Large intestine (tissue), 3 donors: ENCODE results near the gene NFIB. TPM values are rescaled to one million over a fixed set of nuclear protein-coding genes. Genes with fewer than 3 reads are reported as not detected.

ENCODE experiments used
- DNase-seq, 2 donors: peaks; one replicate each; pipeline versions ENCODE4 v3.0.0 to v3.0.0-alpha.2; 2013
- H3K27ac ChIP-seq: one replicate; pipeline ENCODE4 v1.5.1; 2013; ENCODE audit warnings: low read length
- H3K27me3 ChIP-seq: 2 replicates; pipeline ENCODE4 v1.6.1; 2013; ENCODE audit warnings: low read length; ENCODE audit not compliant: control insufficient read depth, insufficient read depth
- H3K36me3 ChIP-seq: 2 replicates; pipeline ENCODE4 v1.6.1; 2013; ENCODE audit warnings: low read length; ENCODE audit not compliant: control insufficient read depth, insufficient read depth
- H3K4me1 ChIP-seq: one replicate; pipeline ENCODE4 v1.6.1; 2013; ENCODE audit warnings: low read length; ENCODE audit not compliant: control insufficient read depth, insufficient read depth
- H3K4me3 ChIP-seq: one replicate; pipeline ENCODE4 v1.5.1; 2013; ENCODE audit warnings: low read length
- H3K9me3 ChIP-seq: one replicate; pipeline ENCODE4 v1.6.1; 2013; ENCODE audit warnings: mild to moderate bottlenecking, low read depth, low read length, moderate library complexity; ENCODE audit not compliant: control insufficient read depth
- WGBS: methylation state at CpG from one replicate; pipeline ENCODE4 v1.1.5; 2013; ENCODE audit warnings: low lambda C conversion rate; ENCODE audit not compliant: insufficient coverage; 5-methylcytosine and 5-hydroxymethylcytosine counted together
- polyA plus RNA-seq: library from polyadenylated mRNA; unstranded; fragments of 120-200 nt; gene quantifications from one replicate; pipeline ENCODE4 v1.2.1, GENCODE V29; 2013

The NFIB gene
- polyA plus RNA-seq, 1 donor = 16.6 TPM

- H3K9me3 ChIP-seq = no peaks in the 10 kb centered on the region
- no peak overlapping the region for H3K27ac ChIP-seq
- no peak overlapping the region for H3K4me3 ChIP-seq
- WGBS = no CpG with 5 or more reads among the region's 1 CpG
- H3K27me3 ChIP-seq = no peaks in the 10 kb centered on the region
- H3K36me3 ChIP-seq = no peaks in the 10 kb centered on the region
- H3K4me1 ChIP-seq = no peaks in the 10 kb centered on the region
- no peak for DNase-seq
Measured at GRCh38 chr9:14155237-14155636, 158.7 kb downstream of the NFIB start.

GRCh38 chr9:14153310-14153720 is 160.6 kb downstream of the NFIB start:
- no peak overlapping the region for H3K4me3 ChIP-seq
- no peak overlapping the region for H3K27ac ChIP-seq
- no peaks in the 10 kb centered on the region for H3K9me3 ChIP-seq
- H3K27me3 ChIP-seq = no peaks in the 10 kb centered on the region
- DNase-seq = no peak
- no peaks in the 10 kb centered on the region for H3K36me3 ChIP-seq
- WGBS = no CpG with 5 or more reads among the region's 3 CpGs
- H3K4me1 ChIP-seq = no peaks in the 10 kb centered on the region

- H3K27me3 ChIP-seq = no peaks in the 10 kb centered on the region
- no peaks in the 10 kb centered on the region for H3K36me3 ChIP-seq
- no peaks in the 10 kb centered on the region for H3K9me3 ChIP-seq
- DNase-seq = no peak
- no peak overlapping the region for H3K27ac ChIP-seq
- 80% methylated on average over 2 of the region's 3 CpGs for WGBS
- no peak overlapping the region for H3K4me3 ChIP-seq
- no peaks in the 10 kb centered on the region for H3K4me1 ChIP-seq
Measured at GRCh38 chr9:14151451-14151850, 162.5 kb downstream of the NFIB start.

GRCh38 chr9:14148501-14149103 is 165.3 kb downstream of the NFIB start:
- Histone ChIP-seq H3K27me3 (no peaks in the 10 kb centered on the region), H3K36me3 (no peaks in the 10 kb centered on the region), H3K4me1 (no peaks in the 10 kb centered on the region), H3K9me3 (no peaks in the 10 kb centered on the region), H3K27ac (no peak overlapping the region), H3K4me3 (no peak overlapping the region)
- WGBS = 86% methylated on average over 1 of the region's 3 CpGs
- DNase-seq = no peak

GRCh38 chr9:14147738-14148137 is 166.2 kb downstream of the NFIB start:
- WGBS = no CpG with 5 or more reads among the region's 1 CpG
- Histone ChIP-seq H3K4me1 (no peaks in the 10 kb centered on the region), H3K36me3 (no peaks in the 10 kb centered on the region), H3K27ac (no peak overlapping the region), H3K9me3 (no peaks in the 10 kb centered on the region), H3K4me3 (no peak overlapping the region), H3K27me3 (no peaks in the 10 kb centered on the region)
- no peak for DNase-seq

- H3K4me1 ChIP-seq = no peaks in the 10 kb centered on the region
- WGBS = 100% methylated on average over 4 of the region's 8 CpGs
- no peak overlapping the region for H3K4me3 ChIP-seq
- no peaks in the 10 kb centered on the region for H3K9me3 ChIP-seq
- H3K27ac ChIP-seq = no peak overlapping the region
- no peak for DNase-seq
- H3K27me3 ChIP-seq = no peaks in the 10 kb centered on the region
- no peaks in the 10 kb centered on the region for H3K36me3 ChIP-seq
Measured at GRCh38 chr9:14146201-14146874, 167.6 kb downstream of the NFIB start.

GRCh38 chr9:14144215-14144614 is 169.7 kb downstream of the NFIB start:
- Histone ChIP-seq H3K36me3 (no peaks in the 10 kb centered on the region), H3K4me3 (no peak overlapping the region), H3K9me3 (no peaks in the 10 kb centered on the region), H3K27me3 (peaks cover 3% of the 10 kb centered on the region), H3K27ac (no peak overlapping the region), H3K4me1 (no peaks in the 10 kb centered on the region)
- DNase-seq = no peak
- no CpG with 5 or more reads among the region's 3 CpGs for WGBS

- Histone ChIP-seq H3K27ac (no peak overlapping the region), H3K4me3 (no peak overlapping the region), H3K36me3 (no peaks in the 10 kb centered on the region), H3K27me3 (peaks cover 3% of the 10 kb centered on the region), H3K4me1 (no peaks in the 10 kb centered on the region), H3K9me3 (no peaks in the 10 kb centered on the region)
- WGBS = no CpG with 5 or more reads among the region's 2 CpGs
- DNase-seq = no peak
Measured at GRCh38 chr9:14141699-14142098, 172.2 kb downstream of the NFIB start.

GRCh38 chr9:14140096-14140697 is 173.7 kb downstream of the NFIB start:
- Histone ChIP-seq H3K27ac (no peak overlapping the region), H3K36me3 (no peaks in the 10 kb centered on the region), H3K4me1 (no peaks in the 10 kb centered on the region), H3K9me3 (no peaks in the 10 kb centered on the region), H3K4me3 (no peak overlapping the region), H3K27me3 (peaks cover 3% of the 10 kb centered on the region)
- no peak for DNase-seq

- Histone ChIP-seq H3K27ac (no peak overlapping the region), H3K36me3 (no peaks in the 10 kb centered on the region), H3K4me3 (no peak overlapping the region), H3K27me3 (peaks cover 3% of the 10 kb centered on the region), H3K4me1 (no peaks in the 10 kb centered on the region), H3K9me3 (no peaks in the 10 kb centered on the region)
- DNase-seq = no peak
- WGBS = no CpG with 5 or more reads among the region's 1 CpG
Measured at GRCh38 chr9:14139287-14139686, 174.7 kb downstream of the NFIB start.
